ENCODE results near the gene SYNE1. TPM values are rescaled to one million over a fixed set of nuclear protein-coding genes. Genes with fewer than 3 reads are reported as not detected.

SYNE1 gene
- total RNA-seq, 4 donors from 2014 or later = 7.4 to 66.4 (median 20.7) TPM

DNA sequence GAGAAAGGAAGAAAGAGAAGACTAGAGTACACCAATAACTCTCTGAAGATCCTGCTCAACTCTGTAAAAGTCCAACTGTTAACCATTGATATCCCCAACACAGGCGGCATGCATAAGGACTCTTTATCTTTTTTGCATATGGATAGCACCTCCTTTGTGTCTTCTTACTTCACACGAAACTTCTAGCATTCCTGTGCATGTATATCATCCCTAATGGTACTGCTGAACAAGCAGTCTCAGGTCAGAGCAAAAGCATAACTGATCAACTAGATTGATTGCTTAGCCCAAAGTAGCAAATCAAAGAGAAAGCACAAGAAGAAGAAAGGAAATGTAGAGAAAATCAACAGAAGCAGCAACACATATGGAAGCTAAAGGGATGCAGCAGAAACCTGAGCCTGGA, 234.4 kb downstream of the SYNE1 start:
- no peak for TF ChIP-seq POLR2A (IDR thresholded peaks at IDR 0.05)
- TF ChIP-seq, protein P1, sequence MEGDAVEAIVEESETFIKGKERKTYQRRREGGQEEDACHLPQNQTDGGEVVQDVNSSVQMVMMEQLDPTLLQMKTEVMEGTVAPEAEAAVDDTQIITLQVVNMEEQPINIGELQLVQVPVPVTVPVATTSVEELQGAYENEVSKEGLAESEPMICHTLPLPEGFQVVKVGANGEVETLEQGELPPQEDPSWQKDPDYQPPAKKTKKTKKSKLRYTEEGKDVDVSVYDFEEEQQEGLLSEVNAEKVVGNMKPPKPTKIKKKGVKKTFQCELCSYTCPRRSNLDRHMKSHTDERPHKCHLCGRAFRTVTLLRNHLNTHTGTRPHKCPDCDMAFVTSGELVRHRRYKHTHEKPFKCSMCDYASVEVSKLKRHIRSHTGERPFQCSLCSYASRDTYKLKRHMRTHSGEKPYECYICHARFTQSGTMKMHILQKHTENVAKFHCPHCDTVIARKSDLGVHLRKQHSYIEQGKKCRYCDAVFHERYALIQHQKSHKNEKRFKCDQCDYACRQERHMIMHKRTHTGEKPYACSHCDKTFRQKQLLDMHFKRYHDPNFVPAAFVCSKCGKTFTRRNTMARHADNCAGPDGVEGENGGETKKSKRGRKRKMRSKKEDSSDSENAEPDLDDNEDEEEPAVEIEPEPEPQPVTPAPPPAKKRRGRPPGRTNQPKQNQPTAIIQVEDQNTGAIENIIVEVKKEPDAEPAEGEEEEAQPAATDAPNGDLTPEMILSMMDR (IDR thresholded peaks at IDR 0.05) = no peak
- Histone ChIP-seq H3K27me3 (no peaks in the 10 kb centered on the region), H3K27ac (no peak overlapping the region), H3K4me1 (peaks cover 0 to 10% (median 0%) of the 10 kb centered on the region in 3 donors), H3K36me3 (no peaks in the 10 kb centered on the region), H3K4me3 (no peak overlapping the region), H3K9me3 (no peaks in the 10 kb centered on the region)
- 80 to 89% methylated on average over 2 of the region's 2 CpGs for WGBS, 2 donors
- no peak for DNase-seq
- intact Hi-C loops (cut with DNase I) = no loop called here

DNA sequence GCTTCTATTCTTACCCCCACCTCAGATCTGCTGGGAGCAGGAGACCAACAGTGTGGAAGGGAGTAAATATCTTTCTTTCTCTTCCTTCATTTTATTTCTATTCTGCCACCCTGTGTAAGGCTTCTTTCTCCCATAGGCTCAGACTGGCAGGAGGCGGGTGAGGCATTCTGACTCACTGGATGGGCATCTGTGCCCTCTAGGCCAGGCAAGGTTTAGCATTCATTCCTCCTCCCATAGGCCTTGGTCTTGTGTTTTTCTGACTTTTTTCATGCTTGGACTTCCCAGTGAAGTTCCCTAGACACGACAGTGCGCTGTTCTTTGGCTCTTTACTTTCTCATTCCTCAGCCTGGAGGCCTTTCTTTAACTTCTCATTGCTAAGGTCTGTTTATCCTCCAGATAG, 235.2 kb downstream of the SYNE1 start:
- intact Hi-C loops (cut with DNase I) = no loop called here
- DNase-seq = no peak
- no peaks in the 10 kb centered on the region for H3K27me3 ChIP-seq
- H3K9me3 ChIP-seq = no peaks in the 10 kb centered on the region
- H3K27ac ChIP-seq = no peak overlapping the region
- 39 to 52% methylated on average over 3 of the region's 3 CpGs for WGBS, 2 donors
- no peaks in the 10 kb centered on the region for H3K36me3 ChIP-seq
- H3K4me3 ChIP-seq = no peak overlapping the region
- TF ChIP-seq, protein P1 (IDR thresholded peaks at IDR 0.05) = no peak
- TF ChIP-seq POLR2A (IDR thresholded peaks at IDR 0.05) = no peak
- H3K4me1 ChIP-seq = peaks cover 0 to 10% (median 0%) of the 10 kb centered on the region in 3 donors

DNA sequence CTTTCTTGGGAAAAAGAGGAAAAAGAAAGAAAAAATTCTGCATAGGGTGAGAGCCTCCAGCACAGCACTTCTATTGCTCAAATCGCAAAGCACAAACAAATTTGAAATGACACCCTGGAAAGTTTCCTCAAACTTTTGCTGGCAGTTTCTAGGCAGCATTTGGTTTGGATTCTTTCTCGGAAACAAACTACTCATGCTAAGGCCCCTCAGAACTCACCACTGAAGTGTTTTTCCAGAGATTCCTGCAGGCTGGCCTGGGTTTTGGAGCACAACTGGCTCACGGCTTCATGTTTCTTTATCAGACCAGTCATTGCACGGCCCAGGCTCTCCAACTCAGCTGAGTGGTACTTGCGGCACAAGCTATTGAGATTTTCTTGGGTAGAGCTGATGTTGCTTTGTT, 237.8 kb downstream of the SYNE1 start:
- Histone ChIP-seq H3K4me1 (peaks cover 0 to 10% (median 0%) of the 10 kb centered on the region in 3 donors), H3K27me3 (no peaks in the 10 kb centered on the region), H3K27ac (peak overlapping the region in 2 of 4 donors; percentile 51 to 57), H3K4me3 (no peak overlapping the region), H3K9me3 (no peaks in the 10 kb centered on the region), H3K36me3 (no peaks in the 10 kb centered on the region)
- DNase-seq = no peak
- no peak for TF ChIP-seq POLR2A (IDR thresholded peaks at IDR 0.05)
- TF ChIP-seq, protein P1 (IDR thresholded peaks at IDR 0.05) = no peak
- intact Hi-C loops (cut with DNase I) = no loop called here
- 56 to 71% methylated on average over 5 of the region's 5 CpGs for WGBS, 2 donors

DNA sequence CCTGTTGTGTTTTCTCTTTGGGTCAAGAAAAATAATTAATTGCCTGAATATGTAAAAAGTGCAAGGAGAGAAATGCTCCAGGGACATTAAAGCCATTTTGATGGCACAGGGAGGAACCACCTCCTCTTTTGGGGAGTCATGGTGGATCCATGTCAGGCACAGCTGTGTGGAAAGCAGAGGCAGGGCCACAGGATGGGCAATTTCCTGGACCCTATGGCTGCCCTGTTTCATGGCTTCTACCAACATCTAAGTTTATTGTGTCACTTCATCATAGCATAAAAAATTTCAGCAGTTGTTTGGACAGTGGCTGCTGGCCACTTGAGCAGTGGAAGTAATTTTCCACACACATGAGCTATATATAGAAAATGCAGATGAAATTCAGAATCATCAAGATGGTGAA, 238.2 kb downstream of the SYNE1 start:
- Histone ChIP-seq H3K27ac (peak overlapping the region in 2 of 4 donors; percentile 51 to 75), H3K27me3 (no peaks in the 10 kb centered on the region), H3K9me3 (no peaks in the 10 kb centered on the region), H3K36me3 (no peaks in the 10 kb centered on the region), H3K4me1 (peaks cover 0 to 10% (median 0%) of the 10 kb centered on the region in 3 donors), H3K4me3 (no peak overlapping the region)
- intact Hi-C loops (cut with DNase I) = no loop called here
- no peak for TF ChIP-seq POLR2A (IDR thresholded peaks at IDR 0.05)
- TF ChIP-seq, protein P1 (IDR thresholded peaks at IDR 0.05) = no peak
- DNase-seq = no peak

DNA sequence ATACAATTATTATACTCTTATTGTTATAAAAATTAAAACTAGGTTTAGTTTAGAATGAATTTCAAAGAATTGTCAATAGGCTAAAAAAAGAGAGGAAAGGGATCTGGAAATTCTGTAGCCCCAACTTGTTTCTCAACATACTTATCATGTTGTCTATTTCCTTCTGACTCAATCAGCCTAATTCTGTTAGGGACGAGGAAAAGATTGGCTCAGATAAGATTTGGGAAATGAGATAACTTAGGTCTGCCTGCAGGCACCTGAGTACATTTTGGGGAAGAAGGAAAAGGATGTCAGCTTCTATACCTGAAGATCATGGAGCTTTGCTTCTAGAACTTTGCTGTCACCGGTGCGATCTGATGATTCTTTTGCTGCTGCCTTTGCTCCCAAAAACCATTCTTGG, 238.8 kb downstream of the SYNE1 start:
- 72 to 82% methylated on average over 3 of the region's 3 CpGs for WGBS, 2 donors
- Histone ChIP-seq H3K4me3 (no peak overlapping the region), H3K27me3 (no peaks in the 10 kb centered on the region), H3K9me3 (no peaks in the 10 kb centered on the region), H3K36me3 (no peaks in the 10 kb centered on the region), H3K4me1 (peaks cover 0 to 10% (median 0%) of the 10 kb centered on the region in 3 donors), H3K27ac (no peak overlapping the region)
- intact Hi-C loops (cut with DNase I) = no loop called here
- TF ChIP-seq, protein P1 (IDR thresholded peaks at IDR 0.05) = no peak
- no peak for TF ChIP-seq POLR2A (IDR thresholded peaks at IDR 0.05)
- DNase-seq = no peak
